ENCODE data around the gene FIBP. TPM values are rescaled to one million over a fixed set of nuclear protein-coding genes. Genes with fewer than 3 reads are reported as not detected.

The FIBP gene
- total RNA-seq, 1 donor from 2014 or later: 44.0 TPM

GRCh38 chr11:65855927-65856363 is 32.3 kb downstream of the FIBP start:
- Histone ChIP-seq H3K4me1 (peaks cover 34% of the 10 kb centered on the region), H3K36me3 (peaks cover 48% of the 10 kb centered on the region), H3K27ac (no peak overlapping the region), H3K4me3 (peak overlapping the region; percentile 92), H3K9me3 (peaks cover 3% of the 10 kb centered on the region), H3K27me3 (ENCODE audit: low read depth) (no peaks in the 10 kb centered on the region)
- no peak for DNase-seq
- TF ChIP-seq CTCF (IDR thresholded peaks at IDR 0.05): no peak
- ATAC-seq: no peak
- intact Hi-C loops (cut with DNase I): no loop called here

- H3K4me3 ChIP-seq: no peak overlapping the region
- H3K27ac ChIP-seq: no peak overlapping the region
- ATAC-seq: no peak
- peaks cover 3% of the 10 kb centered on the region for H3K9me3 ChIP-seq
- no peaks in the 10 kb centered on the region for H3K27me3 ChIP-seq (ENCODE audit: low read depth)
- TF ChIP-seq CTCF (IDR thresholded peaks at IDR 0.05): no peak
- peaks cover 34% of the 10 kb centered on the region for H3K4me1 ChIP-seq
- H3K36me3 ChIP-seq: peaks cover 48% of the 10 kb centered on the region
- DNase-seq: no peak
- intact Hi-C loops (cut with DNase I): no loop called here
Observed at GRCh38 chr11:65854852-65855837, 33.1 kb downstream of the FIBP start.

GRCh38 chr11:65854161-65854592 is 34.1 kb downstream of the FIBP start:
- H3K4me1 ChIP-seq: peaks cover 25% of the 10 kb centered on the region
- H3K27me3 ChIP-seq (ENCODE audit: low read depth): no peaks in the 10 kb centered on the region
- no peak for ATAC-seq
- peaks cover 3% of the 10 kb centered on the region for H3K9me3 ChIP-seq
- H3K36me3 ChIP-seq: peaks cover 48% of the 10 kb centered on the region
- TF ChIP-seq CTCF (IDR thresholded peaks at IDR 0.05): no peak
- H3K4me3 ChIP-seq: no peak overlapping the region
- intact Hi-C loops (cut with DNase I): no loop called here
- DNase-seq: no peak
- H3K27ac ChIP-seq: no peak overlapping the region

GRCh38 chr11:65853246-65853979 is 34.9 kb downstream of the FIBP start:
- H3K36me3 ChIP-seq: peaks cover 48% of the 10 kb centered on the region
- intact Hi-C loops (cut with DNase I): no loop called here
- no peak overlapping the region for H3K27ac ChIP-seq
- no peak overlapping the region for H3K4me3 ChIP-seq
- H3K9me3 ChIP-seq: peaks cover 3% of the 10 kb centered on the region
- H3K4me1 ChIP-seq: peaks cover 18% of the 10 kb centered on the region
- no peaks in the 10 kb centered on the region for H3K27me3 ChIP-seq (ENCODE audit: low read depth)
- DNase-seq (no peak), ATAC-seq (no peak)
- no peak for TF ChIP-seq CTCF (IDR thresholded peaks at IDR 0.05)

- peaks cover 48% of the 10 kb centered on the region for H3K36me3 ChIP-seq
- no peaks in the 10 kb centered on the region for H3K27me3 ChIP-seq (ENCODE audit: low read depth)
- TF ChIP-seq CTCF (IDR thresholded peaks at IDR 0.05): no peak
- no peak overlapping the region for H3K4me3 ChIP-seq
- H3K9me3 ChIP-seq: peaks cover 3% of the 10 kb centered on the region
- ATAC-seq (no peak), DNase-seq (no peak)
- H3K27ac ChIP-seq: no peak overlapping the region
- peaks cover 18% of the 10 kb centered on the region for H3K4me1 ChIP-seq
- intact Hi-C loops (cut with DNase I): no loop called here
Observed at GRCh38 chr11:65852508-65853245, 35.6 kb downstream of the FIBP start.
